Germinal center (tissue), 1 donor: ENCODE data around the gene SLC27A2.

Experiments
- DNase-seq: peaks from one replicate; pipeline ENCODE4 v3.0.0; 2012; ENCODE audit warnings: mixed read lengths, low spot score

Gene SLC27A2

DNA sequence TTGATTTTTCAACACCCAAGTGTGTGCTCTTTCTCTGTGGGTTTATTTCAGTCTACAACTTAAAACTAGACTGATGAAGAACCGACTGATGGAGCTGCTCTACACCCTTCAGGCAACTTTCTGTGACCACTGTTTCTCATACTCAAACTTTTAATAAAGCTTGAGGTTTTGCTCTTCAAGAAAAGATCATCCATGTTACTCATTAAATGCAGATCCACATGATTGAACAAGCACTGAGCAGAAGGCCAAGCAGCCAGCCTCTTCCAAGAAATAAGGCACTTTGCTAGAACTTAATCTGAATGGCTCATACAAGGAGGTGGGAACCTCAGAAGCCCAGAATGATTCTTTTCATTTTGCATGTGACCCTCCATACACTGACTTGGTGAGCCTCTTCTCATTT lies 8.7 kb downstream of the SLC27A2 start:
- DNase-seq = no peak

GRCh38 chr15:50192164-50192563 lies 10.2 kb downstream of the SLC27A2 start:
- DNase-seq = no peak

DNA sequence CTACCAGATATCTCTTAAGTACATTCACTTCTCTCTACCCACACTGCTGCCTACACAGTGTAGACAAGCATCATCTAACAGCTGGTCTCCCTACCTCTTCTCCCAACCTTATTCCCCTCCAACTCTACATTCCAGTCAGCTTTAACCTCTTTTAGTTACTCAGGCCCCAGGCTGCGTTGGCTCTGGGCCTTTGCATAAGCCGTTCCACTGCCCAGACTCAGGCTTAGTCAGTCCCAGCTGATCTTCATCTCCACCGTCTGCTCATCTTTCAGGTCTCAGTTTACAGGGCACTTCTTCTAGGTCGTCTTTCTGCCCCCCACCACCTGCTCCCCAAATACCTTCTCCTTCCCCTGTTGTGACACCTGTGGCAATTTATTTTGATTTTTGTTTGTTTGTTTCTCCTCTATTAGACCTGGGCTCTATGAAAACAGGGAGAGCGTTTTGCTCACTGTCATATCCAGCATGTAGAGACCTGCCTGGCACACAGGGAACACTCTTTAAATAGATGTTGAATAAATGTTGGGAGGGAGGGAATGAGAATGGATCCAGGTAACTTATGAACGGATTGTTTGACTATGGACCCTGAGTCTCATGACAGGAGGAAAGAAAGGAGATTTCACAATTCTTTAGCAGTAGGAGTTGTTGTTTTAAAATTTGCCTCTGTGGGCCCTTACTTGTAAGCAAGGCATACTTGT lies 11.1 kb downstream of the SLC27A2 start:
- DNase-seq = no peak

GRCh38 chr15:50202003-50202402 lies 20.0 kb downstream of the SLC27A2 start:
- DNase-seq = no peak

DNA sequence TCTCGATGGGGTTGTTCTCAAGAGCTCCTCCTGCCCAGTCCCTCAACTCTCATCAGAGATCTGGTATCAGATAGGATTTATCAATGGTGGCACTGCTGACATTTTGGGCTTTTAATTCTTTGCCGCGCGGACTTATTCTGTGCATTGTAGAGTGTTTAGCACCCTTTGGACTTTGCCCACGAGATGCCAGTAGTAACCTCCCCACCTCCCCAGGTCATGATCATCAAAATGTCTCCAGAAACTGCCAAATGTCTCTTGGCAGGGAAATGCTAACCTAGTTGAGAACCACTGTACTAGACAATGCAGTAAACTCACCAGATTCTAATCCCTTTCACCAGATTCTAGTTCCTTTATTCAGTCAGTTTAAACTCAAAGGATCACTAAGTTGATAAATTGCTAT lies 24.0 kb downstream of the SLC27A2 start:
- no peak for DNase-seq

- DNase-seq = no peak
Measured at GRCh38 chr15:50209809-50210208, 27.8 kb downstream of the SLC27A2 start.

GRCh38 chr15:50210462-50211157 lies 28.6 kb downstream of the SLC27A2 start:
- no peak for DNase-seq

DNA sequence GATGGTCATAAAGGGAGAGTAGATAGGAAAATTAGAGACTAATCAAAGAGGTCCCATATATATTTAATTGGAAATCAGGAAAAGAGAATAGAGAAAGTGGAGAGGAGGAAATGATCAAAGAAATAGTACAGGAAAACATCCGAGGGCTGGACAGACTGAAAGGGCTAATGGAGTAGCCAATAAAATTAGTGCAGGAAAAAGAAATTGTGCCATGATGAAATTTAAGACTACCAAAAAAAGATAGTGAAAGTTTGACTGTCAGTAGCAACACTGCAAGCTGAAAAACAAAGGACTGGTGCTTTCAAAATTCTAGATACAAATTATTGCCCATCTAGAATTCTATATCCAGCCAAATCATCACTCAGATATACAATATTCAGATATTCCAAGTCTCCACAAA lies 36.3 kb downstream of the SLC27A2 start:
- DNase-seq = no peak

DNA sequence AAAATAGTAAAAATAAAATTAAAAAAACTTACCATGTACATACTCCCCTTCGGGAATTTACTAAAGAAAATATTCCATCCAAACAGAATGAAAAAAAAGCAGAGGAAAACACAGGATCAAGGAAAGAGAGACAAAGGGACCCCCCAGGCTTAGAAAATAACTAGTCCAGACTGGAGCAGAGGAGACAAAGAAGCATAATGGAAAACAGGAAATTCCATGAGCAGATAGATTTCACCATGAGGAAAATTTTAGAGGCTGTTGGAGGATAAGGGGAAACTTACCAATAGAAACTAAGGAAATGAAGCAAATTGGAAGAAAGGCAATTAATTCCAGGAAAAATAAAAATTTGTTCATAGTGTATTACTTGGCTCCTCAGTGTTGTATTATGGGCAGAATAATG lies 36.7 kb downstream of the SLC27A2 start:
- DNase-seq = no peak

DNA sequence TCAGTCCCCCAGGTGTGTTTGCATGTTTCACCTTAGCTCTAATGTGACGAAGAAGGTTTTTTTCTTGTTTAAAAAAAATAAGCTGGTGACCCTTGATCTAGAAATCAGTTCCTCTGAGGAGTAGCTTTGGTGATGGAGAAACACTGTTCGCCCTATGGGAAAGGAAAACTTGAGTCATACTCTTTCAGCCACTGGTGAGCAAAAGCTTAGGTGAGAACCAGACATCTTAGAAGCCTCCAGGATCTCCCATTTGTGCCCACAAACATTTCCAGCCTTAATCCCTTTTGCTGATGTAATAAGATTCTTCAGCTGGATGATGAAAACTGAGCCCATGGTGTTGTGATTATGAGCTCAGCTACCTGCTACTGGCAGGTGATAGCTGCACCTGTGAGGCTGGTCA lies 37.8 kb downstream of the SLC27A2 start:
- DNase-seq = no peak

DNA sequence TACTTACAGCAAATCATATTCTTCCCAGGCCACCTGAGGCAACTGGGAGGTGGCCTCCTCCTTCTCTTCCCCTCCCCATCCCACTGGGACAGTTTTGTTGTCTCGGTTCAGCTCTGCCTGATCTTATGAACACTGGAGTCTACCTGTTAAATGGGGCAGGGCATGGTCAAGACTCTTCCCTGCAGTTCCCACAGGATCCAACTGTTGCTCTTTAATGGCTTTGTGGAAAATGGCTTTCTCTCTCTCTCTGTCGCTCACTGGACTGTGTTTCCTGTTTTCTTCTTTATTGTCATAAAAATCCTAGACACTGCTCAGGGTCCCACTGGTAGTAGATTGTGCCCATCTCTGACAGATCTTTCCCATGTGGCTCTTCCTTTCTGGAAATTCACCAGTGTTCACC lies 40.2 kb downstream of the SLC27A2 start:
- DNase-seq = no peak

GRCh38 chr15:50224606-50225005 lies 42.6 kb downstream of the SLC27A2 start:
- DNase-seq = no peak

DNA sequence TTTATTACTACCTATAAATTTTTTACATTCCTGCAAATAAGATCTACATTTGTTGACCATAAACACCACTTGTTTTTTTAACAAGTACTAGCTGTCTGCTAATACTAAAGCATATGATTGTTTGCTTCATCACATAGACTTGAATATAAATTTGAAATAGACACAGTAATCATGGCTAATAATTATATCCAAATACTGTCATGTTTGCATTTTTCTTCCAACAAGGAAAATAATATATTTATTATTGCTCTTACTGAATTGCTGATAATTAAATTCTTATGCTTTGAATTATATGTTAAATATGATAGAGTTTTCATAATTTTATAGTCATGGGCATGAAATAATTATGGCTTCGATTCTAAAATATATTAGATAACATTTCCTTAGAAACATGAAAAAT lies 43.1 kb downstream of the SLC27A2 start:
- no peak for DNase-seq

DNA sequence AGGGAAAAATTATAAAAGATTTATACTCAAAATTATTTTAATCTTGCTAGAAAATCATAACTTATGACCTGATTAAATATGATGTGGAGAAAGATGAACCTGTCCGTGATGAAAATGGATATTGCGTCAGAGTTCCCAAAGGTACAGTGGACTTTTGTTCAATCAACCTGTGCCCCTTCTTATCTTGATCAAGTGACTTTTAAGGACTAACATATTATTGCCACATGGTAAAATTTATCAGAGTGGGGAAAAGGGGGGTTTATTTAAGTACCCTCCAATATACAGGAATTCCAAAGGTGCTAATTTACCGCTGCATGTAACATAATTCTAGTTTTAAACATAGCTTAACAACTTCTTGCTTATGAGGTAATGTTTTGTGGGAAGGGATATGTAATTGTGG lies 43.9 kb downstream of the SLC27A2 start:
- no peak for DNase-seq

DNA sequence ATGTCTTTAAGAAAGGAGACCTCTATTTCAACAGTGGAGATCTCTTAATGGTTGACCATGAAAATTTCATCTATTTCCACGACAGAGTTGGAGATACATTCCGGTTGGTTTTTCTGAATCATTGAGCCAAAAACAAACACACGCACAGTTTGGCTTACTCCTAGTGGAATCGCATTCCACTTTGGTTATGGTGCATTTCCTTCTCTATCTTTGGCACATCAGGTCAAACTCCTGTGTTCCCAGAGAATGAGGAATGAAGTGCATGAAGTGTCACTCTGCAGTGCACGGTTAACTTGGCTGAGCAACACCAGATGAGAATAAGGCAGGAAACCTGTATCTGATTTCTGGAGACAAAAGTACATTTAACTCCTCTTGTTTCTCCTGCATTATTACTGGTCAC lies 45.1 kb downstream of the SLC27A2 start:
- no peak for DNase-seq

GRCh38 chr15:50228866-50229265 lies 46.9 kb downstream of the SLC27A2 start:
- DNase-seq = no peak

DNA sequence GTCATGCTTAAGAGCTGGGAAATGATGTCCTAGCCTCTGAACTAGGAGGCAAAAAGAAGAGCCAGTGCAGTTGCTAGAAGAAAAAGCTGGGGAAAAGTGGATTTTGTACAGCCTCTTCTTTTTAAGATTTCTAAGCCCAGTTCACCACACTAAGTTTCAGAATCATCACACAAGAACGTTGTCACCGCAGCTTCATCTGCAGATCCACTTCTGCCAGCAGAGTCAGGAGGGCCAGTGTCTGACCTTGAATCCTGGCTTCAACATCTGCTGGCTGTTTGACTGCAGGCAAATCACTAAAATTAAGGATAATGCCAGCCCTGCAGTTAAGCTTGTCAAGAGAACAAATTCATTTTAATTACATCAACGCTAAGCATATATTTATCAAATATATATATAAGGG lies 47.3 kb downstream of the SLC27A2 start:
- DNase-seq = no peak

GRCh38 chr15:50231761-50232160 lies 49.8 kb downstream of the SLC27A2 start:
- no peak for DNase-seq

DNA sequence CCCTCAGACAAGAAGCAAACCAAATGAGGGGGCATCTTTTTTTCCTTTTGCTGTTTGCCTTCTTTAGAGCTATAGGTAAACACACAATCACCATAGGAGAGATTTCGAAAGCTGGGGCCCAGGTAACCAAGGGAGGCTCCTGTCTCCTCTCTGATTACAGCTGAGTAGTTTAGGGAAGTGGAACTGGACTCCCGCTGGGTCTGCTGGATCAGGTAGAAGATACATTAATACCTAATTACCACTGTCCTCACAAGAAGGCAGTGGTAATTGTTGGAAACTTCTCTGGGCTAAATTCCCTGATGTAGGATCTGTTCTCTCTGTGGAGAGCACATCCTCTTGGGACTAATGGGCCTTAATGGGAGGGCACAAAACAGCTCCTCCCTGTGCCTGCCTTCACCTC lies 50.8 kb downstream of the SLC27A2 start:
- no peak for DNase-seq

DNA sequence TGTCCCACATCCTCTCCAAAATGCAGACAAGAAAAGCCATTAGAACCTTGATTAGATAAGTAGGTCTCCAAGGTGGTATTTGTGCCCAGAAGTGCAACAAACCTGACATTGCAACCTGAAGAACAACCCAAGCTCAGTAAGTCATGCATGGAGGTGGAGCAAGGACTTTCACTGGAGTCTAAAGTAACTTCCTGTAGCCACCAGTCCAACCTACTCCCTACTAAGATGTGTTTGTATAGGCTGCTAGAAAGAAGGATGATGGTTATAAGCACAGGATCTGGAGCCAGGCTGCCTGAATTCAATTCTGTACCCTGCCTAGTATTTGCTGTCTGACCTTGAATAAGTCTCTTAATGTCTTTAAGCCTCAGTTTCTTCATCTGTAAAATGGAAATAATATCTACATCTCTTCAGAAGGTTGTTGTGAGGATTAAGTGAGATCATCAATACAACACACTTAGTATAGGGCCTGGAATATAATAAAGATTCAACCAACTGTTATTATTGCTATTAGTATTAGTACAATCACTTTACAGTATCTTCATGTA lies 51.3 kb downstream of the SLC27A2 start:
- no peak for DNase-seq

DNA sequence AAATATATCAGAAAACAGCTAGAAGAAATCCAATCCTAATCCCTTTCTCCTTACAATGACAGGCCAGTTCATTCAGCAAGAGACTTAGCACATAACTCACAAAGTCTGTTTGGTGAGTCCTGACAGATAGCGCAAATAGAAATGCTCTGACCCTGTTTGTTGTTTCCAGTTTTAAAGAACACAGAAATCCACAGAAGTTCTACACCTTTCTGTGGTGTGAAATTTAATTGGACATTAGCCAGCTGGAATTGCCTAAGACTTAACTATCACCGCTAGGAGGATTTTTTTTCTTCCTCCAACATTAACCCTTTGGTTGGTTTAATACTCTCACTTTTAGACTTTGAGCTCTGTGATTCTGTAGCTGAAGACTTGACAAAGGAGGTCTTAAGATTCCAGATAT lies 52.8 kb downstream of the SLC27A2 start:
- DNase-seq = no peak

DNA sequence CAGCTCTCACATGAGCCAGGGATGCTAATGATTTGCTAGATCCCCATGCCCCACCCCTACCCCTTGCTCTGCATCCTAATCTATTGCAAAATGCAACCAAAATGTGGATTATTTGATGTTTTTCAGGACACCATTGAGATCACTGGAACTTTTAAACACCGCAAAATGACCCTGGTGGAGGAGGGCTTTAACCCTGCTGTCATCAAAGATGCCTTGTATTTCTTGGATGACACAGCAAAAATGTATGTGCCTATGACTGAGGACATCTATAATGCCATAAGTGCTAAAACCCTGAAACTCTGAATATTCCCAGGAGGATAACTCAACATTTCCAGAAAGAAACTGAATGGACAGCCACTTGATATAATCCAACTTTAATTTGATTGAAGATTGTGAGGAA lies 53.8 kb downstream of the SLC27A2 start:
- no peak for DNase-seq

- DNase-seq = no peak
Measured at GRCh38 chr15:50236433-50236832, 54.4 kb downstream of the SLC27A2 start.

DNA sequence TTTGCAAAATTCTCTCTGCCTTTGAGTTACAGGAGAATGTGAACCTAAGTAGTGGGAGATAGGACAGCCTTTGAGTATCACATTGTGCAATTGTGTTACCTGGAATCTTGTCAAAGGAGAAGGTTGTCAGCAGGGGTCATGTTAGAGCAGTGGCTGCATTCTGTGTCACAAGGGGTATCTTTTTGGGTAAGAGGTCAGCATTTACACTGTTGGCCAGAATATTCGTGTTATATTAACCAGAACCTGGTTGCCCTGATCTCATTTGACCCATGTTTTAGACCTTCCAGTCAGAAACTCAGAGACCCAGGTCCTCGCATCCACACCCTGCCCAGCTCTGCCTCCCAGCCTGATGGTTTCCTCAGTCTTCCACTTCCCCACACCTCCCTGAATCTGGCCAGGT lies 56.3 kb downstream of the SLC27A2 start:
- no peak for DNase-seq
